GM18505 (cell line): ENCODE results near the gene DENND2C.
"Not testable (repeated sequence)": the region's sequence is repeated elsewhere in the genome, so short reads cannot be mapped to it uniquely, and the experiment has no call there.

Experiments used
- ATAC-seq: cut with Tn5 transposase; IDR thresholded peaks from one replicate; pipeline ENCODE4 v1.9.1; 2021; ENCODE audit not compliant: unreplicated experiment
- POLR2A ChIP-seq: IDR thresholded peaks from 4 replicates; pipeline ENCODE4 v1.6.1; 2011; ENCODE audit warnings: borderline replicate concordance; ENCODE audit not compliant: insufficient read depth, insufficient read length; ENCODE audit errors: extremely low read depth

The DENND2C gene

DNA sequence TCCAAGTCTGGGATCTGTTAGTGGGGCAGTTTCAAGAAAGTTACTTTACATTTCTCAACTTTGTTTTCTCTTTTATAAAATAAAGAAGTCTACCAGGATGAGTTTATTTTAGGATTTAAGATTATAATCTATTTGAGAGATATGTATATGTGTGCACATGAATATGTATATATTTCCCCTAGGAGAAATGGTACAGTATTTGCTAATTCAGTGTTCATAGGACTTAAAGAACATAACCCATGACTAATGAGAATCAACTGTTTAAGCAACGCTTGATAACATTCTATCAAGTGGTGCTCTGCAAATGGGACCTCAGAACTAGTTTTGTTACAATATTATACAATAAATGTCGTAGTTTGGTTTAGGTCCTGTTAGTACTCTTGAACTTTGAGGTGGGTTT is 95.5 kb downstream of the DENND2C start:
- TF ChIP-seq POLR2A: no peak
- ATAC-seq: no peak

- ATAC-seq: no peak
- no peak for TF ChIP-seq POLR2A
Measured at GRCh38 chr1:114564141-114564540, 105.7 kb downstream of the DENND2C start.

GRCh38 chr1:114562978-114563510 is 106.8 kb downstream of the DENND2C start:
- not testable (repeated sequence) for ATAC-seq

DNA sequence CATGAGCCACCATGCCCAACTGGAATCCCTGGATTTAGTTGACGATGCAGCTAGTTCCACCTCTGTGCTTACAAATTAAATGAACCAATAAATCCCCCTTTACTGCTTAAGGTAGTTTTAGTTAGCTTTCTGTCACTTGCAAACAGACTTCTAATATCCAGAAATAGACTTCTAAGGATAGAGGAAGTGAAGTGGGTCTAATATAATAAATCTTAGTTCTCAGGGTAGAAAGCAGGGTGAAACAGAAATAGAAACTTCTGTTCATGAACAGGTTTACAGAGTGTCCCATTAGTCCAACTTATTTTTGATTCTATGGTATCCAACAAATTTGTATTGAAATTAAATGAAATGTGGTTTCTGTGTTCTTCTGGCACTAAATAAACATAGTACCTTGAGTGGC is 108.5 kb downstream of the DENND2C start:
- ATAC-seq: no peak
- TF ChIP-seq POLR2A: no peak

GRCh38 chr1:114559356-114559755 is 110.5 kb downstream of the DENND2C start:
- no peak for ATAC-seq
- TF ChIP-seq POLR2A: no peak

GRCh38 chr1:114558544-114558943 is 111.3 kb downstream of the DENND2C start:
- TF ChIP-seq POLR2A: no peak
- ATAC-seq: no peak

DNA sequence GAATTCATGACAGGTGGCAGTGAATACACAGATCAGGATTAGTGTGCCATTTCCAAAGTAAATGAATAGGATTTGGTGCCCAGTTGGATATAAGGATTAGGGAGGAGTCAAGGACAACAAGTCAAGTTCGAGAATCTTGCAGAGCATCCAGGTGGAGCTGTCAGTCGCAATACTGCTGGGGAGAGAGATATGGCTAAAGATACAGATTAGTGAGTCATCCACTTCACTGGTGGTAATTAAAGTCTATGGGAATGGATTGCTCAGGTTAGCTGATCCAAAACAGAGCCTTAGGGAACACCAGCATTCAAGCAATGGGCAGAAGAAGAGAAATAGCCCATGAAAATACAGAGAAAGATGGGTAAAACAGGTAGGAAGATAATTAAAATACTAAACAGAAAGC is 115.3 kb downstream of the DENND2C start:
- TF ChIP-seq POLR2A: no peak
- no peak for ATAC-seq

DNA sequence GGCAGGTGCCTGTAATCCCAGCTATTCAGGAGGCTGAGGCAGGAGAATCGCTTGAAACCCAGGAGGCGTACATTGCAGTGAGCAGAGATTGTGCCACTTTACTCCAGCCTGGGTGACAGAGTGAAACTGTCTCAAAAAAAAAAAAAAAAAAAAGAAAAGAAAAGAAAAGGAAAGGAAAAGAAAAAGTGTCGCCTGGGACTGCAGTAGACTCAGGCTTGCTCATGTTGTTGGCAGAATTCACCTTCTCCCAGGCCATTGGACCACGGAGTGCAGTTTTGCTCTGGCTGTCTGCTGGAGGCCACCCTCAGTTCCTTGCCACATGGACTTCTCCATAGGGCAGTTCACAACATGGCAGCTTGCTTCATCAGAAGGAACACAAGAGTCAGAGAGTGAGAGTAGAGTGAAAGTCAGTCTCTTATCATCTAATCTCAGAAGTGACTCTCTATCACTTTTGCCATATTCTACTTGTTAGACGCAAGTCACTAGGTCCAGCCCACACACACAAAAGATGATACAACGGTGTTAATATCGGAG is 117.7 kb downstream of the DENND2C start:
- no peak for ATAC-seq

GRCh38 chr1:114551400-114551799 is 118.4 kb downstream of the DENND2C start:
- TF ChIP-seq POLR2A: no peak
- no peak for ATAC-seq

More for the DNA sequence above, 117.7 kb downstream of the DENND2C start:
- TF ChIP-seq POLR2A: no peak

GRCh38 chr1:114550336-114550735 is 119.5 kb downstream of the DENND2C start:
- no peak for TF ChIP-seq POLR2A
- no peak for ATAC-seq

- ATAC-seq: no peak
- no peak for TF ChIP-seq POLR2A
Measured at GRCh38 chr1:114549137-114549536, 120.7 kb downstream of the DENND2C start.

DNA sequence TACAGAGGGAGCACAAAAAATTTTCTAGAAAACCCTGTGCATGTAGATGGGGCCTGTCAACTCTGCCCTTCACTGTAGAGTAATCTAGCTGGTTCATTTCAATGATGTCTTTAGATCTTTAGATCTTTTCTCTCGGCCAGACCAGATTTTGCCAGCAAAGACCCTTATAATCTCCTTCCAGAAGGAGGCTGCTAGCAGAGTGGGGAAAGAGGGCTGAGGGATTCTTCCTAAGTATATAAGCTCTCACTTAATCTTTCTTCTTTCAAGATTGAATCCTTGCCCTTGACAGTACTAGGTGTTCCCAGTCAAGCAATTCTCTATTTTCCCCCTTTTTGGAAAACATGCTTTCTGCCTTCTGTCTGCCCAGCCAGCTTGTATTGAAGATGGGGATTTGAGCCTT is 122.8 kb downstream of the DENND2C start:
- no peak for ATAC-seq
- TF ChIP-seq POLR2A: no peak

- no peak for ATAC-seq
- no peak for TF ChIP-seq POLR2A
Measured at GRCh38 chr1:114545796-114546195, 124.1 kb downstream of the DENND2C start.

- ATAC-seq: no peak
- no peak for TF ChIP-seq POLR2A
Measured at GRCh38 chr1:114545315-114545714, 124.5 kb downstream of the DENND2C start.

GRCh38 chr1:114540821-114541220 is 129.0 kb downstream of the DENND2C start:
- TF ChIP-seq POLR2A: no peak
- no peak for ATAC-seq

DNA sequence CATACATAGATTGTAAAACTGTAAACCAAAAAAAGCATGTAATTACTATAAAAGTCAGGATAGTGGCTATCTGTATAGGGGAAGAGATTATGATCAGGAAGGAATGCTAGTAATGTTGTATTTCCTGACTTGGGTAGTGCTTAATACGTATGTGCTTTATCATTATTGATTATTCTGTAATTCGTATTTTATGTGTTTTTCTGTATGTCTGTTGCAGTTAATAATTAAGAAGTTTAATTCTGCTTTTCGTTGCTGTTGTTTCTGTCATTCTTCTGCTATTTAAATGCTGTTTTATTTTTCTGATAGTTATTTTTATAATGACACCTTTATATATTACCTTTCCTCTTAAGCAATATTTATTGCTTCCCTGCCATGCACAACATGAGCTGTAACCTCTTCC is 129.6 kb downstream of the DENND2C start:
- TF ChIP-seq POLR2A: no peak
- ATAC-seq: no peak

GRCh38 chr1:114536043-114536442 is 133.8 kb downstream of the DENND2C start:
- TF ChIP-seq POLR2A: no peak
- no peak for ATAC-seq
